HG02970 (cell line): ENCODE data around the gene COL23A1.
"Not testable (repeated sequence)": the region's sequence is repeated elsewhere in the genome, so short reads cannot be mapped to it uniquely, and the experiment has no call there.

Experiments
- ATAC-seq: cut with Tn5 transposase; IDR thresholded peaks from one replicate; pipeline ENCODE4 v1.9.1; 2021; ENCODE audit warnings: mild to moderate bottlenecking, moderate library complexity, moderate number of reproducible peaks; ENCODE audit not compliant: unreplicated experiment, low FRiP score

Gene COL23A1

GRCh38 chr5:178210686-178211085 is 379.5 kb downstream of the COL23A1 start:
- ATAC-seq: no peak

GRCh38 chr5:178210073-178210535 is 380.1 kb downstream of the COL23A1 start:
- ATAC-seq: no peak

GRCh38 chr5:178209334-178210072 is 380.7 kb downstream of the COL23A1 start:
- ATAC-seq: no peak

- ATAC-seq: no peak
Observed at GRCh38 chr5:178208540-178209227, 381.5 kb downstream of the COL23A1 start.

- no peak for ATAC-seq
Observed at GRCh38 chr5:178207917-178208280, 382.3 kb downstream of the COL23A1 start.

GRCh38 chr5:178207183-178207916 is 382.8 kb downstream of the COL23A1 start:
- ATAC-seq: no peak

- no peak for ATAC-seq
Observed at GRCh38 chr5:178206166-178207101, 383.8 kb downstream of the COL23A1 start.

- no peak for ATAC-seq
Observed at GRCh38 chr5:178205749-178206047, 384.5 kb downstream of the COL23A1 start.

- peak; percentile 48 for ATAC-seq
Observed at GRCh38 chr5:178204935-178205748, 385.1 kb downstream of the COL23A1 start.

GRCh38 chr5:178204182-178204934 is 385.8 kb downstream of the COL23A1 start, which contains the start of gene HNRNPAB:
TSS of gene HNRNPAB (plus strand) at chr5:178204533. CDS start at chr5:178204838, 305 bp downstream.
- ATAC-seq: peak; percentile 83

- ATAC-seq: no peak
Observed at GRCh38 chr5:178203670-178204181, 386.5 kb downstream of the COL23A1 start.

GRCh38 chr5:178202541-178202940 is 387.7 kb downstream of the COL23A1 start:
- ATAC-seq: no peak

- no peak for ATAC-seq
Observed at GRCh38 chr5:178201927-178202235, 388.3 kb downstream of the COL23A1 start.

- no peak for ATAC-seq
Observed at GRCh38 chr5:178201221-178201926, 388.8 kb downstream of the COL23A1 start.

GRCh38 chr5:178199581-178200434 is 390.4 kb downstream of the COL23A1 start:
- no peak for ATAC-seq

GRCh38 chr5:178198706-178199105 is 391.5 kb downstream of the COL23A1 start:
- no peak for ATAC-seq

GRCh38 chr5:178198151-178198550 is 392.0 kb downstream of the COL23A1 start:
- not testable (repeated sequence) for ATAC-seq
